ENCODE data around the gene PRSS35.
A peak's percentile ranks its signal among the peaks of the same experiment; 100 is the strongest.
"Not testable (repeated sequence)": the region's sequence is repeated elsewhere in the genome, so short reads cannot be mapped to it uniquely, and the experiment has no call there.

Gene PRSS35

GRCh38 chr6:83511901-83512681 lies at the start of gene PRSS35:
Gene PRSS35, plus strand, starts transcription at chr6:83512534. Its CDS starts 10,908 bp downstream, at chr6:83523442.
- peak; percentile 51 for DNase-seq

GRCh38 chr6:83463886-83464285 lies 48.4 kb upstream of the PRSS35 start:
- no peak for DNase-seq

- DNase-seq: no peak
Observed at GRCh38 chr6:83464381-83465140, 47.8 kb upstream of the PRSS35 start.

GRCh38 chr6:83466328-83466727 lies 46.0 kb upstream of the PRSS35 start:
- DNase-seq: no peak

GRCh38 chr6:83467620-83468036 lies 44.7 kb upstream of the PRSS35 start:
- DNase-seq: no peak

GRCh38 chr6:83470001-83470400 lies 42.3 kb upstream of the PRSS35 start:
- no peak for DNase-seq

- DNase-seq: no peak
Observed at GRCh38 chr6:83470587-83470986, 41.7 kb upstream of the PRSS35 start.

GRCh38 chr6:83472767-83473166 lies 39.6 kb upstream of the PRSS35 start:
- no peak for DNase-seq

GRCh38 chr6:83474309-83474708 lies 38.0 kb upstream of the PRSS35 start:
- peak; percentile 95 for DNase-seq

GRCh38 chr6:83476971-83477370 lies 35.4 kb upstream of the PRSS35 start:
- DNase-seq: no peak

GRCh38 chr6:83479389-83479788 lies 32.9 kb upstream of the PRSS35 start:
- DNase-seq: no peak

- no peak for DNase-seq
Observed at GRCh38 chr6:83480470-83480869, 31.9 kb upstream of the PRSS35 start.

- DNase-seq: not testable (repeated sequence)
Observed at GRCh38 chr6:83481938-83482337, 30.4 kb upstream of the PRSS35 start.

- no peak for DNase-seq
Observed at GRCh38 chr6:83488448-83488847, 23.9 kb upstream of the PRSS35 start.

- no peak for DNase-seq
Observed at GRCh38 chr6:83488861-83489260, 23.5 kb upstream of the PRSS35 start.

- DNase-seq: no peak
Observed at GRCh38 chr6:83490217-83490807, 22.0 kb upstream of the PRSS35 start.

GRCh38 chr6:83505356-83505755 lies 7.0 kb upstream of the PRSS35 start:
- no peak for DNase-seq

- DNase-seq: no peak
Observed at GRCh38 chr6:83509441-83509840, 2.9 kb upstream of the PRSS35 start.

- DNase-seq: no peak
Observed at GRCh38 chr6:83510791-83511190, 1.5 kb upstream of the PRSS35 start.

GRCh38 chr6:83511266-83511665 lies 1.1 kb upstream of the PRSS35 start:
- no peak for DNase-seq

- DNase-seq: no peak
Observed at GRCh38 chr6:83514466-83514865, 2.1 kb downstream of the PRSS35 start.

- peak; percentile 26 for DNase-seq
Observed at GRCh38 chr6:83514866-83515466, 2.6 kb downstream of the PRSS35 start.

GRCh38 chr6:83517500-83517899 lies 5.2 kb downstream of the PRSS35 start:
- DNase-seq: no peak

All from NCI-H1105 (cell line).